Nephron (organoid): ENCODE data around the gene MMD.

Experiments used
- H3K27ac Mint-ChIP-seq, 3 experiments: 2 replicates each; pipeline ENCODE4 v1.8.0; 2020; ENCODE audit warnings: mixed read lengths in 3 of 3, mild to moderate bottlenecking in 2 of 3, moderate library complexity in 1 of 3
- H3K27me3 Mint-ChIP-seq: 2 replicates; pipeline ENCODE4 v1.8.0; 2021; ENCODE audit warnings: low read depth, mild to moderate bottlenecking, moderate library complexity, mixed read lengths
- H3K36me3 Mint-ChIP-seq: 2 replicates; pipeline ENCODE4 v1.8.0; 2020; ENCODE audit warnings: low read depth, mixed read lengths
- H3K4me1 Mint-ChIP-seq: 2 replicates; pipeline ENCODE4 v1.8.0; 2020; ENCODE audit warnings: mixed read lengths
- H3K4me3 Mint-ChIP-seq, 3 experiments: 2 replicates each; pipeline ENCODE4 v1.8.0; 2020; ENCODE audit warnings: mild to moderate bottlenecking in 3 of 3, mixed read lengths in 3 of 3, moderate library complexity in 2 of 3
- H3K9me3 Mint-ChIP-seq: 2 replicates; pipeline ENCODE4 v1.8.0; 2020; ENCODE audit warnings: mixed read lengths
- CTCF ChIP-seq, 3 experiments: fragments of 200-600 bp; sonication (generic); IDR thresholded peaks; one replicate each; pipeline ENCODE4 v1.5.0; 2021; ENCODE audit warnings: antibody characterized with exemption in 3 of 3; ENCODE audit not compliant: unreplicated experiment in 3 of 3

MMD gene

GRCh38 chr17:55418369-55419268 is 3.0 kb downstream of the MMD start:
- H3K4me3 Mint-ChIP-seq = peak overlapping the region; percentile 92 to 93 (median 92)
- no peak for TF ChIP-seq CTCF (IDR thresholded peaks at IDR 0.05; ENCODE audit: unreplicated experiment in 3 of 3)
- peaks cover 49% of the 10 kb centered on the region for H3K36me3 Mint-ChIP-seq
- peaks cover 8% of the 10 kb centered on the region for H3K27me3 Mint-ChIP-seq
- peaks cover 3% of the 10 kb centered on the region for H3K9me3 Mint-ChIP-seq
- peaks cover 41% of the 10 kb centered on the region for H3K4me1 Mint-ChIP-seq
- no peak overlapping the region for H3K27ac Mint-ChIP-seq

- H3K9me3 Mint-ChIP-seq = peaks cover 3% of the 10 kb centered on the region
- peak overlapping the region in 1 of 3 experiments; percentile 88 for H3K27ac Mint-ChIP-seq
- TF ChIP-seq CTCF (IDR thresholded peaks at IDR 0.05; ENCODE audit: unreplicated experiment in 3 of 3) = no peak
- peaks cover 49% of the 10 kb centered on the region for H3K36me3 Mint-ChIP-seq
- H3K27me3 Mint-ChIP-seq = peaks cover 3% of the 10 kb centered on the region
- peaks cover 41% of the 10 kb centered on the region for H3K4me1 Mint-ChIP-seq
- H3K4me3 Mint-ChIP-seq = no peak overlapping the region
Measured at GRCh38 chr17:55417411-55418268, 4.0 kb downstream of the MMD start.

GRCh38 chr17:55416470-55417052 is 5.1 kb downstream of the MMD start:
- Mint-ChIP-seq H3K36me3 (peaks cover 49% of the 10 kb centered on the region), H3K4me3 (peak overlapping the region in 1 of 3 experiments; percentile 2), H3K27me3 (no peaks in the 10 kb centered on the region), H3K27ac (peak overlapping the region; percentile 23 to 88 (median 42)), H3K4me1 (peaks cover 37% of the 10 kb centered on the region), H3K9me3 (peaks cover 3% of the 10 kb centered on the region)
- no peak for TF ChIP-seq CTCF (IDR thresholded peaks at IDR 0.05; ENCODE audit: unreplicated experiment in 3 of 3)

GRCh38 chr17:55416000-55416399 is 5.6 kb downstream of the MMD start:
- H3K27me3 Mint-ChIP-seq = no peaks in the 10 kb centered on the region
- peaks cover 52% of the 10 kb centered on the region for H3K36me3 Mint-ChIP-seq
- peak overlapping the region in 1 of 3 experiments; percentile 23 for H3K27ac Mint-ChIP-seq
- H3K4me1 Mint-ChIP-seq = peaks cover 37% of the 10 kb centered on the region
- H3K9me3 Mint-ChIP-seq = peaks cover 3% of the 10 kb centered on the region
- no peak overlapping the region for H3K4me3 Mint-ChIP-seq
- no peak for TF ChIP-seq CTCF (IDR thresholded peaks at IDR 0.05; ENCODE audit: unreplicated experiment in 3 of 3)

- Mint-ChIP-seq H3K27me3 (no peaks in the 10 kb centered on the region), H3K4me1 (peaks cover 32% of the 10 kb centered on the region), H3K36me3 (peaks cover 62% of the 10 kb centered on the region), H3K4me3 (no peak overlapping the region), H3K9me3 (peaks cover 3% of the 10 kb centered on the region), H3K27ac (no peak overlapping the region)
- no peak for TF ChIP-seq CTCF (IDR thresholded peaks at IDR 0.05; ENCODE audit: unreplicated experiment in 3 of 3)
Measured at GRCh38 chr17:55414983-55415382, 6.7 kb downstream of the MMD start.
